Activated T-cell treated with anti-CD3 and anti-CD28 coated beads, Interleukin-2, amount 50 U/mL, for 1 hour (primary cell): Measurements from ENCODE around the gene PCDH9.

ENCODE experiments used
- DNase-seq: peaks from one replicate; pipeline ENCODE4 v3.0.0-alpha.2; 2020

Gene PCDH9

GRCh38 chr13:66553391-66553790 is 676.7 kb downstream of the PCDH9 start:
- DNase-seq, result no peak

- DNase-seq, result no peak
Observed at GRCh38 chr13:66551128-66551527, 679.0 kb downstream of the PCDH9 start.

DNA sequence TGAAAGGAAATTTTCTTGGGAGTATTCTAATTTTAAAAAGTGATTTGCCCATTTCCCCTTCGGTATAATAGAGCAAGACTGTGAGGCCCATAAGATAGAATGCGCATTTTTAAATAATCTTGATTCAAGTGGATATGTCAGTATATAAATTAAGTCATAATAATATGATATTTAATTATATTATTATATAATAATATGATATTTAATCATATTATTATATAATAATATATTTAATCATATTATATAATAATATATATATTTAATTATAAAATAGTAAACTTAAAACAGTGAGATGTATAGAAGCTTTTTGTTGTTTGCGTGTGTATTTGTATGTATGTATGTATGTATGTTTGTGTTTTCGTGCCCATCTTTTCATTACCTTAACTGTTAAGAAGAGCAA is 682.5 kb downstream of the PCDH9 start:
- no peak for DNase-seq

DNA sequence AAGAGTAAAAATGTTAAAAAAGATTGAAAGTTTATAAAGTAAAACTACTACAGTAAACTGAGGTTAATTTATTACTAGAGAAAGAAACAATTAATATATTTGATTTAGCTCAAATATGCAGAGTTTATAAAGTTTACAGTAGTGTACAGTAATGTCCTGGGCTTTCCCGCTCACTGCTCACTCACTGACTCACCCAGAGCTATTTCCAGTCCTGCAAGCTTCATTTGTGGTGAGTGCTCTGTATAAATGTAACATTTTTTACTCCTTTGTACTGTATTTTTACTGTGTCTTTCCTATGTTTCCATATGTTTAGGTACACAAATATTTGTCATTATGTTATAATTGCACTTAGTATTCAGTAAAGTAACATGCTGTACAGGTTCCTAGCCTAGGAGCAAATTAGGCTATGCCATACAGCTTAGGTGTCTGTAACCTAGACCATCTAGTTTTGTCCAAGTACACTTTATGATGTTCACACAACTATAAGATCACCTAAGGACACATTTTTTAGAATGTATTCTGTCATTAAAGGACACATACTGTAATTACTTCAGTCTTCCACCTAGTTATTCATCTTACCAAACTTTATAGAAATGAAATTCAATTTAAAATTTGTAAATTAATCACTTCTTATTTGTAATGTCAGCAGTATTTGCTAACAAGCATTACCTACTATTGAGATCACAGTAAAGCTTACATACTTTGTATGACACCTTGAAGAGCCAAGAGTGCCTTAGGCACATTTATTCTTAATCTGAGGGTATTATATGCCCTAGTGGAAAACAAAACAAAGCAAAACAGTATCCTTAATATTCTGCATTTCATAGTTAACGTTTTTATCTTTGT is 683.4 kb downstream of the PCDH9 start:
- DNase-seq, result no peak

- DNase-seq, result no peak
Observed at GRCh38 chr13:66543780-66544179, 686.4 kb downstream of the PCDH9 start.

- no peak for DNase-seq
Observed at GRCh38 chr13:66537417-66537816, 692.7 kb downstream of the PCDH9 start.

DNA sequence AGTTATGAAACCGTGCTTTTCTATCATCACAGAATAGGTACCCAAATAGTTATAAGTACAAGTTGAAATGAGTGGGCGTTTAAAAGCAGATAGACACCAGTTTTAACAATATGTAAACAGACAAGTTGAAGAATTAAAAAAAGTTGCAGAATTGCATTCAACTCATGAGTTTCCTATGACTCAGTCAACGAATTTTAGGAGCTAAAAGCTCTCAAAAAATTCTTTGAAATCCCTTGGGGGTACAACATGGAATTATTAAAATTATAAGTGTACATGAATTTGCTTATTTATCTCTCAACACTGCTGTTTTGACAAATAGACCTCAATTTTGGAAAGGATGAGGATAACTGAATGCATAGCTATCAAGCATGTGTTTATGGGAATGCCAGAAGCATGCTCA is 693.4 kb downstream of the PCDH9 start:
- DNase-seq, result no peak

DNA sequence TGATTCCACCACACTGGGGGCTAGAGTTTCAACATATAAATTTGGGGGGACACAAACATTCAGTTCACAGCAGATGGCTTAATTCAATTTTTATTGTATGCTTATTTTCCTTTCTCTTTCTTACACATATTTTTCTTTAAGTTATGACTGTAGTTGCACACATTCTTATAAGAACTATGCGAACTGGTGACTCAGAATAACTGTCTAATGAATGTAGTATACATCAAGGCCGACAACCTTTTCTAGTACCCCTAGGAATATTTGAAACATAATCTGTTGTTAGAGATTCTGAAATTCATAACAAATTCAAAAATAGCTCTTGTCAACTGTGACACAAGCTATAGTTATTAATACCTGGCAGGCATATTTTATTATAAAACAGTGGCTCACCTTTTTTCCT is 695.6 kb downstream of the PCDH9 start:
- DNase-seq, result no peak

- no peak for DNase-seq
Observed at GRCh38 chr13:66532845-66533244, 697.3 kb downstream of the PCDH9 start.

DNA sequence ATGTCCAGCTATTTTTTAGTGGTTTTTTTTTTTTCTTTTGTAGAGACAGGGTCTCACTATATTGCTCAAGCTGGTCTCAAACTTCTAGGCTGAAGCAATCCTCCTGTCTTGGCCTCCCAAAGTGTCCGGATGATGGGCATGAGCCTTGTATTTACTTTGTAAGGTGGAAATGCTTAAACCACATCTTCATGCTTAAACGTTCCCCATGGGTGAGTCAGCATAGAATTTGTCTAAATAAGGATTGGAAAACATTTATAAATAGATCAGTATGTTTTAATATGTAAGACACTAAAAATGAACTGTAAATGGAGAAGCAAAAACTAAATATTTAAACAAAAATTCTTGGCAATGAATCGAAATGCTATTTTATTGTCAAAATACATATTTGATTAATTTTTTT is 698.0 kb downstream of the PCDH9 start:
- DNase-seq, result no peak

- no peak for DNase-seq
Observed at GRCh38 chr13:66530686-66531085, 699.5 kb downstream of the PCDH9 start.

DNA sequence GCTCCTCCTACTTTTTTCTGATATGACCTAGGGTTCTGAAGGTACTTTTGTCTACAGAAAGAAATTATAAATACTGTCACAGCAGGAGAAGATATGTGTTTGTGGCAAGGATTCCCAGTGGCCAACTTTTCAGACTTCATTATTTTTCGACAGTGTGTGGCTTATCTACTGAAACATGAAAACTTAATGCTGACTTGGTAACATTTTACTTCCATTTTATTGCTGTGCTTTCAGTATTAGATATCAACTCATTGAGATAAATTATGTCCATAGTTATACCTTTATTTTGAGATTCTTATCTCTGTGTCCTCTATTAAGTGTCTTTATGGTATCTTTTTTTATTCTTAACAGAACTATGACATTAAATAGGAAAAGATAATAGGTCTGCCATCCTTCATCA is 700.0 kb downstream of the PCDH9 start:
- no peak for DNase-seq

- no peak for DNase-seq
Observed at GRCh38 chr13:66528944-66529576, 701.1 kb downstream of the PCDH9 start.

- no peak for DNase-seq
Observed at GRCh38 chr13:66528180-66528579, 702.0 kb downstream of the PCDH9 start.

DNA sequence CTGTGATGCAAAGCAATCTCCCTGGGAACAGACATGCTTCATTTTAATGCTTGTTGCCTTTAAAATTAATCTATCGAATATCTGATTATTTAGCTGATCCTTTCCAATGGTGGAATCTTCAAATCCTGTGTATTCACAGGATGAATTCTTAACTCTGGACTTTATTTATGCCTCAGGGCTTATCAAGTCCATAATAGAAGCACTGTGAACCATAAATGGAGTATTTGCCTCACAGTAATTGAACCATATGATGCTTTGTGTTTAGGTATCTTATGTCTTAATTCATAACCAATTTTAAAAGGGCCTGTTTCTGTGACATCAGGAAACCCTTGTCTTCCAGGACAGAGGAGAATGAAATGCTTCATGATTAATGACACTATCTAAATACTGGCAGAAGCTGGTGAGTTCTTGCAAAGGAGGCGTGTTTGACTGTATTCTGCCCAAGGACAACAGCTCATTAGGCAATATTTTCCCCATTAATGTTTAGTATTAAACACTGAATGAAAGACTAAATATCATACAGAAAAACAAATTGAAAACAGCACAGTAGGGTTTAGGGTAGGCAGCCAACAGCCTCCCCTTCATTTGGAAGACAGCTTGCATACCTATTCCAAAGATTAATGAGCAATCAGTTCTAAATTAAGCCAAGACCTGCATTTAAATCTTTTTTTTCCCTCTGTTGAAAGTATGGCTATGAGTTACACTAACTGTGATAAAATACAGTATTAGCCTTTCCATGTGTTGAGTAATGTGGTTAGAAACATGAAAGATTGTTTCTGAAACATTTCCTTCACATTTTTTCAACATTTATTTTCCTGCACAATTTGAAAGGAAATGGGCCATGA is 709.4 kb downstream of the PCDH9 start:
- DNase-seq, result no peak

- no peak for DNase-seq
Observed at GRCh38 chr13:66519259-66519658, 710.9 kb downstream of the PCDH9 start.

GRCh38 chr13:66518068-66518467 is 712.1 kb downstream of the PCDH9 start:
- no peak for DNase-seq

DNA sequence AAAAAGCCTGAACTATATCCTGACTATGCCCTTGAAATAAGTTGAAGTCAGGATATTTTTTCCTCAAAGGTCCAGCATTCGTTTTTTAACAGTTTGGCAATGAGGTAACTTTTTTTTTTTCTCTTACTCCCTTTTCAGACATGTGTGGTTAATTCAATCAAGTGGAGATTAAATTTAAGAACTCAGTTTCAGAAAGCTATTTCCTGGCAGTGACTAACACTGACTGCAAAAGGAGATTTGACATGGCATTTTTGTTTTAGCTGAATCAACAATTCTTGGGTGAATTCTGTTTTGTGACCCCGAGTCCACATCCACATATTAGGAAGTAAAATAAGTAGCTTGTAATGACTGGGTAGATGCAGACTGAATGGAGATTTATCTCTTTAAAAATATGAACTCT is 716.4 kb downstream of the PCDH9 start:
- no peak for DNase-seq

DNA sequence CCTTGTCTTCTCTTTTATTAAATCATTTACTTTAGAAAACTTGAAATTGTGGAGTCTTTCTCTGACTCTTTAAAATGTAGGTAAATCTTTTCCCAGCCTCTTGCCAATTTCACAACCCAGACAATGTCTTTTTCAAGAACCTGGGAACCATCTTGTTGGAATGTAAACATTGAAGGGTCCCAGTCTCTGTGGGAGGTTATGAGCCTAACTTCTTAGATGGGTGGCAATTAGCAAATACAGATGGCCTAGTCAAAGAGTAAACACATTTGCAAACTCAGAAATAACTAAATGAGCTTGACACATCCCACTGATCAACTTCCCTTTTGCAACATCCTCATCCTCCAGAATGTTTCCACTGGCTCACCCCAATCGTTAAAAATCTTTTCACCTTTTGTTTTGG is 721.0 kb downstream of the PCDH9 start:
- no peak for DNase-seq

DNA sequence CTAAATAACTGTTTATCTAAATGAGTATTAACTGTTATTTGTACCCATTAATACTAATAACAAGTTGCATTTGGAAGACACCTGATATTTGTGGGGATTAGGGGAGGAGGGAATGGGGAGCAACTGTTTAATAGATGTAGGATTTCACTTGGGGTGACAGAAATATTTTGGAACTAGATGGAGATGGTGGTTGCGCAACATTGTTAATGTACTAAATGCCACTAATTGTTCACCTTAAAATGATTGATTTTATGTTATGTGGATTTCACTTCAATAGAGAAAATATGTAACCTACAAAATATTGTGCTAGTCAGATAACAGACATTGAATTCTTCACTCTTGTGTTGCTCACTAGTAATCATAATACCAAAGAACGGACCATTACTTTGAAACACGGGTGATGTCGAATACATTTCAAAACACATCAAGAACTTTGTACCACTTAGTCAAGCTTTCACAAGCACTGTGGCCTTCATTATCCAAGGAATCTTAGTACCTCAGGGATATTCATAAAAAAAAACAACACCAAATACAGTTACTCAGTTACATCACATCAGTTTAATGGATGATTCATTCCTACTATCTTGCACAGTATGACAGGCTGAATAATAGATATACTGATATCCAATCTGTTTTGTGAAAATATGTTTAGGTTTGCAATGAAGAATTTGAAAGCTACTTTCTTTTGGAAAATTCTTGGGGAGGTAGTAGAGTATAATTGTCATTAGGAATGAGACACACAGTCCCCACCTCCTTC is 721.8 kb downstream of the PCDH9 start:
- no peak for DNase-seq

GRCh38 chr13:66506979-66507378 is 723.2 kb downstream of the PCDH9 start:
- no peak for DNase-seq

GRCh38 chr13:66506051-66506777 is 723.9 kb downstream of the PCDH9 start:
- DNase-seq, result no peak
